Right renal cortex interstitium (tissue), 3 donors: Measurements from ENCODE around the gene FBXO10. TPM values are rescaled to one million over a fixed set of nuclear protein-coding genes. Genes with fewer than 3 reads are reported as not detected.
A peak's percentile ranks its signal among the peaks of the same experiment; 100 is the strongest.

Experiments used
- DNase-seq, 3 donors: peaks; one replicate each; pipeline ENCODE4 v3.0.0-alpha.2; 2013; ENCODE audit warnings: low read depth in 3 of 3, low spot score in 2 of 3
- polyA plus RNA-seq, 3 donors: library from polyadenylated mRNA; unstranded; fragments of 120-200 nt; gene quantifications; one replicate each; pipeline ENCODE4 v1.2.1, GENCODE V29; 2013; ENCODE audit not compliant: insufficient read length in 3 of 3

Gene FBXO10
- polyA plus RNA-seq, 3 donors: 11.8 to 13.3 (median 12.9) TPM

DNA sequence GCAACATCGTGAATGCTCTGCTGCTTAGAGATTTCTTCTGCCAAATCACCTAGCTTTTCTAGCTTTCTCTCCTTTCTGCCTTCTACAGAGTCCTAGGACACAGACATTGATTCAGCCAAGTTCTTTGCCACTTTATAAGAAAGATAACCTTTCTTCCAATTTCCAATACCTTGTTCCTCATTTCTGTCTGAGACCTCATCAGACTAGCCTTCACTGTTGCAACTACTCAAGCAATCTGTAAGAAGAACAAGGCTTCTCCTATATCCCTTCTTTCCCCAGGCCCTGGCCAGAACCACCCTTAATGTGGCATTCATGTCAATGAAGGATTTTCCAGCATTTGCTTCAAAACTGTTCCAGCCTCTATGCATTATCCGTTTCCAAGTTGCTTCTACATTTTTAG, 24.3 kb downstream of the FBXO10 start:
- no peak for DNase-seq

DNA sequence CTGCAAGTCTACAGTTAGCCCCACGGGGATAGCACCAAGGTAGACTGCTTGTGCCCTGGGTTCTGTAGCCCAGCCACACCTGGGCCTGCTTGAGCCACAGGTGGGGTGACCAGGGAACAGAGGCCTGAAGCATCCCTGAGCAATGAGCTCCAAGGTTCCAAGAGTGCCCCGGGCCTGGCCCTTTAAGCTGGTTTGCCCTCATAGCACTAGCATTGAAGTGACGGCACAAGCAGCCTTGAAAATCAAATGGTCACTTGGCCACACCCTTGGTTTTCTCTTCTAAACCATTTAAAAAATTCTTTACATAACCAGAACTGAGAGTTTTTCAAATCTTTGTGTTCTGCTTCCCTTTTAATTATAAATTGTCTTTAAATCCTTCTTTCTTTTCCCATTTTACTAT, 24.7 kb downstream of the FBXO10 start:
- no peak for DNase-seq

- DNase-seq: no peak
Measured at GRCh38 chr9:37550781-37551180, 25.4 kb downstream of the FBXO10 start.

GRCh38 chr9:37549527-37549926, 26.7 kb downstream of the FBXO10 start:
- DNase-seq: no peak

GRCh38 chr9:37547328-37547878, 28.8 kb downstream of the FBXO10 start:
- DNase-seq: no peak

- DNase-seq: no peak
Measured at GRCh38 chr9:37543468-37543867, 32.7 kb downstream of the FBXO10 start.

DNA sequence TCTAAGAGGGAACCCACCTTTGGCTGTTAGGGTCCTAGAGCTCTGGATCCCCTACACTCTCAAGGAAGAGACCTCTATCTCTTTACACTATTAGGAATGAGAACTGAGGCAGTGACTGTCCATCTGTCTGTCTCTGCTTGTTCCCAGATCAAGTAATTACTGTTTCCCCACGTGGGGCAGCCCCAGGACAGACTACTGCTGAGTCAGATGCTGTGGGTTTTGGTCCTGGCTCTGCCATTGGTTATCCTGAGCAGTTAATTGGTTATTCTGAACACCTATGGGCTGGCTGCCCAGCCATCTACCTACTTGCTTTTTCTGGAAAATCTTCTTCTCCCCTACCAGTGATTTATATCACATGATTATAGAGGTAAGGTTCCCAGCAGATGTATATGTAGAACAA, 33.3 kb downstream of the FBXO10 start:
- no peak for DNase-seq

DNA sequence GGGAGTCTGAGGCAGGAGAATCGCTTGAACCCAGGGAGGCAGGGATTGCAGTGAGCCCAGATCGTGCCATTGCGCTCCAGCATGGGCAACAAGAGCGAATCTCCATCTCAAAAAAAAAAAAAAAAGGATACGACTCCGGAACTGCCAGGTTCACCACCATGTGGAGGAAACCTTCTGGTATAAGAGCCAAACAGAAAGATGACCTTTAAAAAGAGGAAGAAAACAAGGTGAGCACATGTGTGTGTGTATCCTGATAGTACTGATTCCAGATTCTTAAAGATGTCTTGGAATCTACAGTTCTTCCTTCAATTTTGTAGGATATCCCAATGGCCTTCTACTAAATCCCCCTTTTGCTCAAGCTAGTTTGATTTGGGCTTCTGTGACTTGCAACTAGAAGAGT, 33.7 kb downstream of the FBXO10 start:
- no peak for DNase-seq

DNA sequence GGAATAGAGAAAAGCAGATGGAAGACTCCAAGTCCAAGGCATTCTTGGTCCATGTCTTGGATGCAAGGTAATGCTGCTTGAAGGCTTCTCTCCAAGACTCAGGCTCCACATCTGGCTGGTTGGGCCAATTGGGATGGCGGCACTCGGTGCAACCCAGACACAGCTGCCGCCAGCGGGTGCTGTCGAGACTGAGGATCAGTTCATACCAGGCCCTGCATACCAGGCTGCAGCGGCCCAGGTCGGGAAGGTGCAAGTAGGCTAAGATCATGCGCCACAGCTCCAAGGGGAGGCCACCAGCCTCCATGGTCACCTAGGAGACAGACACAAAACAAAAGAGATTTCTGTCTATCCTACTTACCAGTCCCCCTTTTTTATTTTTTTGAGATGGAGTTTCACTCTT, 34.7 kb downstream of the FBXO10 start:
- DNase-seq: no peak

GRCh38 chr9:37540634-37541033, 35.5 kb downstream of the FBXO10 start:
- no peak for DNase-seq

DNA sequence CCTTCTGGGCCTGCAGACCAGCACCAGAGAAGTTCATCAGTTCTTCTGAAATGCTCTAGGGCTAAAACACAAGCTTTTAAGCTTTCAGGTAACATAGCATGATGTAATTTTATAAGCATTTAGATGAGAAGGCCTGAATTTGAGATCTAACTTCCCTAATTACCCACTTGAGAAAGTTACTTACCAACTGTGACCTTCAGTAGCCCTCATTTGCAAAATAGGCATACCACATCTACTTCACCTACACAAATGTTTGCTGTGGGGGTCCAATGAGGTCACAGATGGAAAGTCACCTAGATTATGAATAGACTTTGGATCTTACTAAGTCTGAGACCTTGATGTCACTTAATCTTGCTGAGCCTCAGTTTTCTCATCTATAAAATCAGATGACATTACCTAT, 36.5 kb downstream of the FBXO10 start:
- no peak for DNase-seq

DNA sequence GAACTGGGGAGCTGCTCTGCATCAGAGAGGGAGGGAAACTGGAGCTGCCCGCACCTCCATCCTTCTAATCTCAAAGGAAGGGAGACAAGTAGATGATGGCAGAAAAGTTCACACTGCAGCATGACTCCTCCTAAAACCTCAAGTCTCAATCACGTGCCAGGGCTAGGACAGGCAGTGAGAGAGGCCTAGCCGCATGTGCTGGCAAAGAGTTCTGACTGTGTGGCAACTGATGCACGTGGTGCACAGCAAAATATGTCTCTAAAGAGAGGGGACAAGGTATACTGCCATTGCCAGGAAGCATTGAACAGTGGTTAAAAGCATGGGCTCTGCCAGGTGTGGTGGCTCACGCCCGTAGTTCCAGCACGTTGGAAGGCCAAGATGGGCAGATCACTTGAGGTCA, 38.1 kb downstream of the FBXO10 start:
- no peak for DNase-seq

DNA sequence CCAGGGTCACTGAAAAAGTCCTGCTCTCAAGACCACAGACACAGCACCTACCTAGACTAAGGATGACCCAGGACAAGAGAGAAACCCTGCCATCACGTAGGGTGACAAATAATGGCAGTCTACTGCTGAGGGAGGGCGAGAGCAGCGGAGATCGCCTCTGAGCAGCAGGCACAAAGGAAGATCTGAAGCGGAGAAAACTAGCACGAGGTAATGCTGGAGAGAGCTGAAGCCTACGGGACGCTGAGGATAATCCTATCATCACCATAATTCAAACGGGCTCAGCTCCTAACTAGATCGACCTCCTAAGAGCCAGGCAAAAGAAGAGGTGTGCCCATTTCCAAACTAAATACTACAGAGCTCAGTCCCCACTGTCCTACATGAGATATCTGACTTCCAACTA, 41.3 kb downstream of the FBXO10 start:
- no peak for DNase-seq

GRCh38 chr9:37534412-37534811, 41.8 kb downstream of the FBXO10 start:
- no peak for DNase-seq

GRCh38 chr9:37531699-37532098, 44.5 kb downstream of the FBXO10 start:
- DNase-seq: no peak

GRCh38 chr9:37528652-37529471, 47.3 kb downstream of the FBXO10 start:
- peak in 2 of 3 donors; percentile 33 to 37 for DNase-seq

GRCh38 chr9:37523916-37524315, 52.3 kb downstream of the FBXO10 start:
- DNase-seq: no peak

GRCh38 chr9:37522971-37523370, 53.2 kb downstream of the FBXO10 start:
- DNase-seq: no peak

GRCh38 chr9:37521111-37521510, 55.1 kb downstream of the FBXO10 start:
- DNase-seq: no peak

DNA sequence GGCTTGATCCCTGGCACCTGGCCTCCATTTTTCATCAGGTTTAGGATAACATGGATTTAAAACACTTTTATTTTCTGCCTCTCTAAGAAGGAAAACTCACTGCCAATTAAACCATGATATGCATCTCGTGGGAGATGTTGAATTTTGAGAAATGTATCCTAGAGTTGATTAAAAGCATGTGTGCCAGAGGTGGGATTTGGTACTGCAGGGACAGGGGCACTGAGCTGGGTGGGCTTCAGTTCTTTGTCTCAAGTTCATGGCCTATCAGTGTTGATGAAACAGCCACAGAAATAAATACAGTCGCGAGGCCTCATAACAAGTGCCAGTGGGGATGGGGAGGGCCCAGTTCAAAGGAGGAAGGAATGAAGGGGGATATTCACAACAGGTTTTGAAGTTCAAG, 55.5 kb downstream of the FBXO10 start:
- DNase-seq: no peak

DNA sequence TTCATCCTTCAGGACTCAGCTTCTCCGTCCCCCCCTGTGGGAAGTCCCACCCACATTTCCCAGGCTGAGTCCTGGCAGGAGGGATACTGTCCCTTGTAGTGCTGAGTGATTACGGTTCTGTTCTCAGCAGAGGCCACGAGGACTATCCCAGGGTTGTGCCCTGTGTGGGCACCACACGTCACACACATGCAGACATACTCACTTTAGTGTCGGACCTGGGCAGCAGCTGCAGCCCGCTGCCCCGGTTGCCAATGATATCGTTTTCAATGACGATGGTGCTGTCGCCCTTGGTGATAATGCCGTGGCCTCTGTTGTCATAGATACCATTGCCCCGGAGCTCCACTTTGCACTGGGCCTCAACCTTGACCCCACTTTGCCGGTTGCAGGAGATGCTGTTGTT, 58.3 kb downstream of the FBXO10 start:
- no peak for DNase-seq

DNA sequence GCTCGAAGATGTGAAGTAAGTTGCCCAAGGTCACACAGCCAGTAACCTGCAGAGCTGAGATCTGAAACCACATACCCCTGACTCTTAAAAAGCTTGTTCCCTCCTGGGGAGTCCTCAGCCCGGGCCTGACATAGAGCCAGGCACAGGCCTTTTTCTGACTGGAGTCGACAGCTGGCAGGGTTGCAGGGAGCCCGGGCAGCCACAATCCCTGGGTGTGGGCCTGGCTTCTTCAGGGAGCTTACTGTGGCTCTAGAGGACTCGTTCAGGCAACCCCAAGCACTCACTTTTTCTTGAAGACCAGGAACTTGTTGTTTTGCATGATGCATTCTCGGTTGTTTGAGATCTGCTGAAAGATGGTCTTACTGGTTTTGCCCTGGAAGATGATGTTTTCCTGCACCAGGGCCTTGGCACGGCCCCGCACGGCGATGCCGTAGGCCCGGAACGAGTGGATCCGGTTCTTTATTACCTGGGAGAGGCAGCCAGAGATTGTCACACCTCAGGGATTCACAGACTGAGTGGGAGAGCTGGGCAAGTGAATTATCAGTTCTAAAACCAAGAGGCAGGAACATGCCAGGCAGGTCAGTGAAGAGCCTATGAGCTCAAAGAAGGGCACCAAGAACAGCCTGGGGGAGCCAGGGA, 60.4 kb downstream of the FBXO10 start:
- DNase-seq: no peak
